SK-N-SH treated with all-trans-retinoic acid at 6 μM for 48 hours (cell line): ENCODE data around the gene CAMKMT.

Experiments
- CREB5 ChIP-seq: fragments of 250-450 bp; sonication (Bioruptor Pico); IDR thresholded peaks from 2 replicates; pipeline ENCODE4 v1.5.1; 2020; ENCODE audit warnings: low read depth, mild to moderate bottlenecking, moderate library complexity
- CSDC2 ChIP-seq: fragments of 250-450 bp; sonication (Bioruptor Pico); IDR thresholded peaks from 2 replicates; pipeline ENCODE4 v1.5.0; 2020; ENCODE audit warnings: mild to moderate bottlenecking, moderate library complexity
- CSRNP3 ChIP-seq: fragments of 250-450 bp; sonication (Bioruptor Pico); IDR thresholded peaks from 2 replicates; pipeline ENCODE4 v1.5.1; 2021; ENCODE audit warnings: mild to moderate bottlenecking, moderate library complexity
- GLIS3 ChIP-seq: fragments of 250-450 bp; sonication (Bioruptor Pico); IDR thresholded peaks from 2 replicates; pipeline ENCODE4 v1.5.0; 2020; ENCODE audit warnings: mild to moderate bottlenecking, moderate library complexity
- RARB ChIP-seq: fragments of 250-450 bp; sonication (Bioruptor Pico); IDR thresholded peaks from 2 replicates; pipeline ENCODE4 v1.8.0; 2021; ENCODE audit warnings: mild to moderate bottlenecking, moderate library complexity
- SNAI2 ChIP-seq: fragments of 250-450 bp; sonication (Bioruptor Pico); IDR thresholded peaks from 2 replicates; pipeline ENCODE4 v1.5.0; 2020; ENCODE audit warnings: mild to moderate bottlenecking, moderate library complexity
- TCF4 ChIP-seq: fragments of 250-450 bp; sonication (Bioruptor Pico); IDR thresholded peaks from 2 replicates; pipeline ENCODE4 v1.8.0; 2021; ENCODE audit warnings: mild to moderate bottlenecking, moderate library complexity, borderline replicate concordance
- TOX ChIP-seq: fragments of 250-450 bp; sonication (Bioruptor Pico); IDR thresholded peaks from 2 replicates; pipeline ENCODE4 v1.8.0; 2021; ENCODE audit warnings: mild to moderate bottlenecking, moderate library complexity, borderline replicate concordance
- TSHZ2 ChIP-seq: fragments of 250-450 bp; sonication (Bioruptor Pico); IDR thresholded peaks from 2 replicates; pipeline ENCODE4 v1.5.0; 2020; ENCODE audit warnings: mild to moderate bottlenecking, moderate library complexity
- ZC3H10 ChIP-seq: fragments of 250-450 bp; sonication (Bioruptor Pico); IDR thresholded peaks from 2 replicates; pipeline ENCODE4 v1.5.1; 2021; ENCODE audit warnings: mild to moderate bottlenecking, moderate library complexity
- ZFP3 ChIP-seq: fragments of 250-450 bp; sonication (Bioruptor Pico); IDR thresholded peaks from 2 replicates; pipeline ENCODE4 v1.5.0; 2020; ENCODE audit warnings: mild to moderate bottlenecking, moderate library complexity
- ZFP30 ChIP-seq: fragments of 450-650 bp; formaldehyde crosslinking; IDR thresholded peaks from 2 replicates; pipeline ENCODE4 v1.5.0; 2022; ENCODE audit warnings: mild to moderate bottlenecking, moderate library complexity
- ZNF8 ChIP-seq: fragments of 450-650 bp; formaldehyde crosslinking; IDR thresholded peaks from 2 replicates; pipeline ENCODE4 v1.5.0; 2020; ENCODE audit warnings: mild to moderate bottlenecking, moderate library complexity
- TF ChIP-seq, protein P1 (sequence below): fragments of 250-450 bp; sonication (Bioruptor Pico); IDR thresholded peaks from 2 replicates; pipeline ENCODE4 v1.8.0; 2020; ENCODE audit warnings: mild to moderate bottlenecking, moderate library complexity, borderline replicate concordance

DNA sequence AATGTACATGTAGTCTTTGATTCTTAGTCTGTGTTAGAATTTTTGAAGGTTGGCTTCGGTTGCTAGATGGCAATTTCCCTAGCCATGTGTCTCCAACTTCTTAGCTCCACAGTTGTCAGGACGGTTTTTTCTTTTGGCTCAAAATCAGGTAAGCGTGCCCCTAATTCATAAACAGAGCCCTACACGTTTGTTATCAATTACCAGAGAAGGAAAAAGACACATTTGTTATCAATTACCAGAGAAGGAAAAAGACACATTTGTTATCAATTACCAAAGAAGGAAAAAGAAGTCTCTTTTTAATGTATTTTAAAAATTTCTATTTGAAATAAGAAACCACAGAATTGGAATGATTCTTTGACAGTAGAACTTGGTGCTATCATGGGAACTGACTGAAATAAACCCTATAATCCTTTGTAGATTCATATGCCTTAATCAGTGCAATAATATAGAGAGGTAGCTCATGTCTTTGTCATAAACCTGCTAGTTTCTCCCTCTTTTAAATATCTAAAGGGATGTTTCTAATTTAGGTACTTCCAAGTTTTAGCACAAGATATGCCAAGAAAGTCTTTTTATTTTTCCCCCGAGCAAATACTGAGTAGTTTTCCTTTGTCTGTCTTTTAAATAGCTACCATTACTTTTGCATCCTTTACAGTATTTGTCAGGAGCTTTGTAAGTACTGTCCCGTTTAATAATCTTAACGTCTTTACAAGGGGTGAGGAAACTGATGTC lies 35.9 kb downstream of the CAMKMT start:
- no peak for TF ChIP-seq RARB (CRISPR knock-in tag)
- no peak for TF ChIP-seq CREB5 (CRISPR knock-in tag)
- TF ChIP-seq ZC3H10 (CRISPR knock-in tag), result no peak
- no peak for TF ChIP-seq CSDC2
- TF ChIP-seq ZFP3 (CRISPR knock-in tag), result no peak
- TF ChIP-seq GLIS3 (CRISPR knock-in tag), result no peak
- TF ChIP-seq SNAI2, result no peak
- TF ChIP-seq, protein P1, sequence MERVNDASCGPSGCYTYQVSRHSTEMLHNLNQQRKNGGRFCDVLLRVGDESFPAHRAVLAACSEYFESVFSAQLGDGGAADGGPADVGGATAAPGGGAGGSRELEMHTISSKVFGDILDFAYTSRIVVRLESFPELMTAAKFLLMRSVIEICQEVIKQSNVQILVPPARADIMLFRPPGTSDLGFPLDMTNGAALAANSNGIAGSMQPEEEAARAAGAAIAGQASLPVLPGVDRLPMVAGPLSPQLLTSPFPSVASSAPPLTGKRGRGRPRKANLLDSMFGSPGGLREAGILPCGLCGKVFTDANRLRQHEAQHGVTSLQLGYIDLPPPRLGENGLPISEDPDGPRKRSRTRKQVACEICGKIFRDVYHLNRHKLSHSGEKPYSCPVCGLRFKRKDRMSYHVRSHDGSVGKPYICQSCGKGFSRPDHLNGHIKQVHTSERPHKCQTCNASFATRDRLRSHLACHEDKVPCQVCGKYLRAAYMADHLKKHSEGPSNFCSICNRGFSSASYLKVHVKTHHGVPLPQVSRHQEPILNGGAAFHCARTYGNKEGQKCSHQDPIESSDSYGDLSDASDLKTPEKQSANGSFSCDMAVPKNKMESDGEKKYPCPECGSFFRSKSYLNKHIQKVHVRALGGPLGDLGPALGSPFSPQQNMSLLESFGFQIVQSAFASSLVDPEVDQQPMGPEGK (CRISPR knock-in tag), result no peak
- no peak for TF ChIP-seq ZNF8
- TF ChIP-seq ZFP30, result no peak
- no peak for TF ChIP-seq CSRNP3 (CRISPR knock-in tag)
- TF ChIP-seq TCF4 (CRISPR knock-in tag), result no peak
- no peak for TF ChIP-seq TOX (CRISPR knock-in tag)
- no peak for TF ChIP-seq TSHZ2 (CRISPR knock-in tag)
